ENCODE data around the gene METTL21A. TPM values are rescaled to one million over a fixed set of nuclear protein-coding genes. Genes with fewer than 3 reads are reported as not detected.

Gene METTL21A
- total RNA-seq, 6 donors from 2014 or later: 6.7 to 29.2 (median 13.5) TPM

GRCh38 chr2:207635468-207636200 is 10.4 kb upstream of the METTL21A start:
- peaks cover 0 to 4% (median 2%) of the 10 kb centered on the region in 4 donors for H3K4me1 ChIP-seq
- no peaks in the 10 kb centered on the region for H3K36me3 ChIP-seq
- H3K4me3 ChIP-seq: no peak overlapping the region
- WGBS, 2 donors: 83 to 84% methylated on average over 11 of the region's 11 CpGs
- no peak for ATAC-seq (ENCODE audit: low FRiP score in 2 of 2)
- H3K27ac ChIP-seq: no peak overlapping the region
- peaks cover 0 to 5% (median 0%) of the 10 kb centered on the region in 4 donors for H3K9me3 ChIP-seq
- TF ChIP-seq POLR2A (IDR thresholded peaks at IDR 0.05) (no peak), CTCF (IDR thresholded peaks at IDR 0.05) (no peak), POLR2AphosphoS5 (IDR thresholded peaks at IDR 0.05) (no peak), EP300 (IDR thresholded peaks at IDR 0.05) (no peak)
- no peak for DNase-seq
- no peaks in the 10 kb centered on the region for H3K27me3 ChIP-seq

- no peak for TF ChIP-seq CTCF (IDR thresholded peaks at IDR 0.05)
- TF ChIP-seq EP300 (IDR thresholded peaks at IDR 0.05): no peak
- TF ChIP-seq POLR2A (IDR thresholded peaks at IDR 0.05): no peak
- no peak for TF ChIP-seq POLR2AphosphoS5 (IDR thresholded peaks at IDR 0.05)
- ATAC-seq (ENCODE audit: low FRiP score in 2 of 2) (no peak), DNase-seq (no peak)
- WGBS, 2 donors: 82 to 94% methylated on average over 3 of the region's 3 CpGs
- no peak overlapping the region for H3K4me3 ChIP-seq
- no peak overlapping the region for H3K27ac ChIP-seq
- H3K27me3 ChIP-seq: no peaks in the 10 kb centered on the region
- H3K4me1 ChIP-seq: peaks cover 0 to 4% (median 2%) of the 10 kb centered on the region in 4 donors
- no peaks in the 10 kb centered on the region for H3K9me3 ChIP-seq
- no peaks in the 10 kb centered on the region for H3K36me3 ChIP-seq
Observed at GRCh38 chr2:207633686-207634085, 8.5 kb upstream of the METTL21A start.

- H3K27ac ChIP-seq: peak overlapping the region in 1 of 4 donors; percentile 62
Observed at GRCh38 chr2:207632575-207633493, 7.6 kb upstream of the METTL21A start.

DNA sequence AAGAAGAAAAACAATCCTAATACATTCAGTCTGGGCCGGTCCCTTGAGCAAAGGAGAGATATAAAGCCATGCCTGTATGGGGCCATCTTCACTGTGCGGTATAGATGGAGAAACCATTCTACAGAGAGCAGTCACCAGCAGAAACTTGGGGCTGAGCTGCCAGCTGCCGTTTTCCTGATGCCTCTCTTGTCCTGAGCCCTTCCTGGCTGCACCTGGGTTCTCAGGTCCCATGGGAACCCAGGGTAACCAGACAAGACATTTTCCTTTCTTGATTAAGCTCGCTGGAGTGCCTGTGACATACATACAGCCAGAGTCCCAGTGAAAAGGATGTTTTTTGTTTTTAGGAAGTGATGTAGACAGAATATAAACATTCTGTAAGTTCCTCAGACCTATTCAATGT is 5.3 kb upstream of the METTL21A start:
- no peak overlapping the region for H3K4me3 ChIP-seq
- 73 to 84% methylated on average over 4 of the region's 4 CpGs for WGBS, 2 donors
- no peak overlapping the region for H3K27ac ChIP-seq
- peaks cover 6 to 22% (median 10%) of the 10 kb centered on the region in 4 donors for H3K4me1 ChIP-seq
- DNase-seq (no peak), ATAC-seq (ENCODE audit: low FRiP score in 2 of 2) (no peak)
- H3K9me3 ChIP-seq: no peaks in the 10 kb centered on the region
- TF ChIP-seq POLR2AphosphoS5 (IDR thresholded peaks at IDR 0.05) (no peak), POLR2A (IDR thresholded peaks at IDR 0.05) (no peak), EP300 (IDR thresholded peaks at IDR 0.05) (no peak), CTCF (IDR thresholded peaks at IDR 0.05) (no peak)
- no peaks in the 10 kb centered on the region for H3K27me3 ChIP-seq
- H3K36me3 ChIP-seq: no peaks in the 10 kb centered on the region

More at GRCh38 chr2:207632575-207633493, 7.6 kb upstream of the METTL21A start:
- no peaks in the 10 kb centered on the region for H3K27me3 ChIP-seq
- WGBS, 2 donors: 84 to 89% methylated on average over 8 of the region's 8 CpGs
- H3K36me3 ChIP-seq: no peaks in the 10 kb centered on the region
- ATAC-seq (ENCODE audit: low FRiP score in 2 of 2) (peak; percentile 62 to 72), DNase-seq (peak in 1 of 2 donors; percentile 68)
- no peaks in the 10 kb centered on the region for H3K9me3 ChIP-seq
- TF ChIP-seq POLR2AphosphoS5 (IDR thresholded peaks at IDR 0.05) (no peak), CTCF (IDR thresholded peaks at IDR 0.05) (no peak), EP300 (IDR thresholded peaks at IDR 0.05) (peak in 1 of 4 donors; percentile 44)
- no peak overlapping the region for H3K4me3 ChIP-seq
- H3K4me1 ChIP-seq: peaks cover 0 to 4% (median 2%) of the 10 kb centered on the region in 4 donors

Data from upper lobe of left lung (tissue), 6 donors.